Fibroblast of lung (primary cell): Measurements from ENCODE around the gene KRTAP19-6.

Source experiments
- CTCF ChIP-seq, 2 donors: IDR thresholded peaks in 1 of 2; conservative IDR thresholded peaks in 1 of 2; 1 replicate in 1 of 2; 2 replicates in 1 of 2; pipeline ENCODE4 v1.5.1; 2011 to 2012; ENCODE audit warnings: low read length in 2 of 2, control low read depth in 1 of 2, inconsistent platforms in 1 of 2, low read depth in 1 of 2, mild to moderate bottlenecking in 1 of 2
- EZH2 ChIP-seq: IDR thresholded peaks from 2 replicates; pipeline ENCODE4 v1.5.1; 2012; ENCODE audit warnings: low read length, control low read depth, mild to moderate bottlenecking; ENCODE audit errors: missing control alignments

- no peak for TF ChIP-seq CTCF (conservative IDR thresholded peaks at IDR 0.05 in 1 of 2, IDR thresholded peaks at IDR 0.05 in 1 of 2; ENCODE audit: low read depth in 1 of 2, low read length in 2 of 2)
- TF ChIP-seq EZH2, result no peak
Measured at GRCh38 chr21:30567617-30568016, 26.0 kb upstream of the KRTAP19-6 start.
